HepG2 (cell line): Measurements from ENCODE around the gene TEX30. TPM values are rescaled to one million over a fixed set of nuclear protein-coding genes. Genes with fewer than 3 reads are reported as not detected.

Experiments used
- AGO2 ChIP-seq: fragments of 200-400 bp; formaldehyde crosslinking; optimal IDR thresholded peaks from 2 replicates; pipeline ENCODE3; 2017; ENCODE audit warnings: mild to moderate bottlenecking, low read depth, low read length, moderate library complexity
- CEBPB ChIP-seq: IDR thresholded peaks from 2 replicates; pipeline ENCODE4 v1.6.1; 2011; ENCODE audit warnings: low read depth, low read length, improper control_type of control experiment, borderline replicate concordance
- FOSL2 ChIP-seq: sonication (generic); formaldehyde crosslinking; IDR thresholded peaks from 2 replicates; pipeline ENCODE4 v1.4.0; 2020; ENCODE audit warnings: missing genetic modification reagents
- GTF2F1 ChIP-seq: fragments of 150-350 bp; IDR thresholded peaks from 2 replicates; pipeline ENCODE4 v1.6.1; 2014; ENCODE audit warnings: low read length
- HIVEP1 ChIP-seq: sonication (generic); formaldehyde crosslinking; IDR thresholded peaks from 2 replicates; pipeline ENCODE4 v1.4.0; 2020; ENCODE audit warnings: mild to moderate bottlenecking, missing genetic modification reagents
- HMG20A ChIP-seq: IDR thresholded peaks from 2 replicates; pipeline ENCODE4 v1.6.1; 2016; ENCODE audit warnings: borderline replicate concordance
- HNF4A ChIP-seq: sonication (generic); formaldehyde crosslinking; IDR thresholded peaks from 2 replicates; pipeline ENCODE4 v1.4.0; 2020; ENCODE audit warnings: missing genetic modification reagents
- IRX3 ChIP-seq: sonication (generic); formaldehyde crosslinking; IDR thresholded peaks from 2 replicates; pipeline ENCODE4 v1.8.1; 2023; ENCODE audit warnings: mild to moderate bottlenecking, low read depth, missing genetic modification reagents, borderline replicate concordance
- NFATC3 ChIP-seq: sonication (generic); formaldehyde crosslinking; IDR thresholded peaks from 2 replicates; pipeline ENCODE4 v1.5.1; 2020; ENCODE audit warnings: mild to moderate bottlenecking, missing genetic modification reagents
- NONO ChIP-seq, 2 experiments: fragments of 450-650 bp in 1 of 2; sonication (generic) in 1 of 2; formaldehyde crosslinking in 1 of 2; IDR thresholded peaks in 1 of 2; conservative IDR thresholded peaks in 1 of 2; 2 replicates each; pipeline versions ENCODE4 v1.6.1 to v1.8.0; 2017 to 2022; ENCODE audit warnings: mild to moderate bottlenecking in 1 of 2, missing genetic modification reagents in 1 of 2, moderate library complexity in 1 of 2
- ONECUT2 ChIP-seq: sonication (generic); formaldehyde crosslinking; IDR thresholded peaks from 2 replicates; pipeline ENCODE4 v1.4.0; 2020; ENCODE audit warnings: missing genetic modification reagents
- PITX1 ChIP-seq: sonication (generic); formaldehyde crosslinking; IDR thresholded peaks from 2 replicates; pipeline ENCODE4 v1.5.1; 2020; ENCODE audit warnings: mild to moderate bottlenecking, missing genetic modification reagents
- POLR2AphosphoS5 ChIP-seq: IDR thresholded peaks from 2 replicates; pipeline ENCODE4 v1.6.1; 2012; ENCODE audit warnings: low read depth, low read length
- RARA ChIP-seq: IDR thresholded peaks from 2 replicates; pipeline ENCODE4 v1.6.1; 2016; ENCODE audit warnings: missing genetic modification reagents, missing compliant biosample characterization
- SPEN ChIP-seq: sonication (generic); formaldehyde crosslinking; IDR thresholded peaks from 2 replicates; pipeline ENCODE4 v1.5.1; 2020; ENCODE audit warnings: low read depth, mild to moderate bottlenecking, missing genetic modification reagents
- TEAD3 ChIP-seq: optimal IDR thresholded peaks from 2 replicates; pipeline ENCODE3; 2016; ENCODE audit warnings: borderline replicate concordance
- THAP11 ChIP-seq: IDR thresholded peaks from 2 replicates; pipeline ENCODE4 v1.6.1; 2016; ENCODE audit warnings: missing biosample characterization, missing genetic modification reagents
- TMF1 ChIP-seq: sonication (generic); formaldehyde crosslinking; IDR thresholded peaks from 2 replicates; pipeline ENCODE4 v1.8.1; 2022; ENCODE audit warnings: low read depth, missing genetic modification reagents
- ZNF124 ChIP-seq: sonication (generic); formaldehyde crosslinking; IDR thresholded peaks from 2 replicates; pipeline ENCODE4 v1.4.0; 2020; ENCODE audit warnings: missing genetic modification reagents
- ZNF317 ChIP-seq: sonication (generic); formaldehyde crosslinking; IDR thresholded peaks from 2 replicates; pipeline ENCODE4 v1.5.0; 2020; ENCODE audit warnings: mild to moderate bottlenecking, missing genetic modification reagents
- ZNF552 ChIP-seq: sonication (generic); formaldehyde crosslinking; IDR thresholded peaks from 2 replicates; pipeline ENCODE4 v1.9.0; 2022; ENCODE audit warnings: missing genetic modification reagents, mild to moderate bottlenecking, borderline replicate concordance
- ZNF562 ChIP-seq: sonication (generic); formaldehyde crosslinking; IDR thresholded peaks from 2 replicates; pipeline ENCODE4 v1.8.0; 2022; ENCODE audit warnings: missing genetic modification reagents, borderline replicate concordance
- ZNF644 ChIP-seq: IDR thresholded peaks from 2 replicates; pipeline ENCODE4 v1.6.1; 2016; ENCODE audit warnings: low read depth
- ZNF747 ChIP-seq: sonication (generic); formaldehyde crosslinking; IDR thresholded peaks from 2 replicates; pipeline ENCODE4 v1.8.1; 2023; ENCODE audit warnings: missing genetic modification reagents, mild to moderate bottlenecking, borderline replicate concordance
- ZNF775 ChIP-seq: sonication (generic); formaldehyde crosslinking; IDR thresholded peaks from 2 replicates; pipeline ENCODE4 v1.4.0; 2020; ENCODE audit warnings: missing genetic modification reagents, mild to moderate bottlenecking, moderate library complexity, borderline replicate concordance
- polyA plus RNA-seq, 8 experiments: library from polyadenylated mRNA; depleted of rRNA in 3 of 8; stranded (reverse) in 7 of 8; unstranded in 1 of 8; fragments of >200 nt; fragmentation: Illumina TruSeq in 4 of 8; extraction: Trizol in 4 of 8; gene quantifications; 2 replicates each; pipeline versions ENCODE4 v1.2.1 to v1.2.3, GENCODE V29; 2011 to 2016; ENCODE audit warnings: low read depth in 4 of 8, missing spikeins in 1 of 8, mixed read lengths in 1 of 8; ENCODE audit not compliant: insufficient read depth in 1 of 8
- total RNA-seq, 5 experiments: library from RNA; depleted of rRNA; stranded (reverse); fragments of >200 nt; fragmentation: Illumina TruSeq; extraction: Trizol; gene quantifications; 2 replicates each; pipeline ENCODE4 v1.2.3, GENCODE V29; 2016; ENCODE audit warnings: low read depth in 1 of 5
- TF ChIP-seq, protein P1 (sequence below): IDR thresholded peaks from 2 replicates; pipeline ENCODE4 v1.6.1; 2016
- TF ChIP-seq, protein P2 (sequence below): sonication (generic); formaldehyde crosslinking; IDR thresholded peaks from 2 replicates; pipeline ENCODE4 v1.5.0; 2020; ENCODE audit warnings: mild to moderate bottlenecking, missing genetic modification reagents
- TF ChIP-seq, protein P3 (sequence below): sonication (generic); formaldehyde crosslinking; IDR thresholded peaks from 2 replicates; pipeline ENCODE4 v1.4.0; 2020; ENCODE audit warnings: mild to moderate bottlenecking, missing genetic modification reagents
- TF ChIP-seq, protein P4 (sequence below): sonication (generic); formaldehyde crosslinking; IDR thresholded peaks from 2 replicates; pipeline ENCODE4 v1.4.0; 2020; ENCODE audit warnings: missing genetic modification reagents

Gene TEX30
- total and polyA plus RNA-seq, 2 of the 13 experiments (the other 11 are each of a cell fraction or from before 2014, with no cell fraction given), result 0.60 to 1.2 TPM

DNA sequence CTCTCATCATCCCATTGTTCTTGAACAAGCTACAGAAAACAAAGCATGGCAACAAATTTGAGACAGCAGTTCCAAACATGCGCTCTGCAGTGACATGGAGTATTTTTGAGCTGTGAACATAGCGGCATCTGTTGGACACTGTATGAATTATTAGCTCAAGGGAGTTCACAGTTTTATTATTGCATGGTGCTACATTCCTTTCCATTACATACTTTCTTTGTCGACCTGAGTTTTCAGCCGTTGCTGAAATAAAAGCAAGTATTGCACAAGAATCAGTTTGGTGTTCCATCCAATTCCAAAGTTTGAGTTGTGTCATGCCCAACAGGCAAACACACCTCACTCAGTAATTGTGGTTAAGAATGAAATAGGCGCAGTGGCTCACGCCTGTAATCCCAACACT is 48.7 kb downstream of the TEX30 start (continued):
- peak; percentile 77 for TF ChIP-seq ZNF644 (CRISPR knock-in tag)
- TF ChIP-seq THAP11 (CRISPR knock-in tag), result no peak; the same call in 1 of the 2 replicates
- no peak for TF ChIP-seq HIVEP1 (CRISPR knock-in tag)
- no peak for TF ChIP-seq NFATC3 (CRISPR knock-in tag)
- no peak for TF ChIP-seq ZNF775
- peak; percentile 75 for TF ChIP-seq HNF4A (CRISPR knock-in tag)
- TF ChIP-seq GTF2F1, result no peak
- TF ChIP-seq ZNF562 (CRISPR knock-in tag), result no peak
- no peak for TF ChIP-seq ZNF747 (CRISPR knock-in tag)
- no peak for TF ChIP-seq AGO2
- TF ChIP-seq POLR2AphosphoS5, result no peak
- TF ChIP-seq, protein P1, sequence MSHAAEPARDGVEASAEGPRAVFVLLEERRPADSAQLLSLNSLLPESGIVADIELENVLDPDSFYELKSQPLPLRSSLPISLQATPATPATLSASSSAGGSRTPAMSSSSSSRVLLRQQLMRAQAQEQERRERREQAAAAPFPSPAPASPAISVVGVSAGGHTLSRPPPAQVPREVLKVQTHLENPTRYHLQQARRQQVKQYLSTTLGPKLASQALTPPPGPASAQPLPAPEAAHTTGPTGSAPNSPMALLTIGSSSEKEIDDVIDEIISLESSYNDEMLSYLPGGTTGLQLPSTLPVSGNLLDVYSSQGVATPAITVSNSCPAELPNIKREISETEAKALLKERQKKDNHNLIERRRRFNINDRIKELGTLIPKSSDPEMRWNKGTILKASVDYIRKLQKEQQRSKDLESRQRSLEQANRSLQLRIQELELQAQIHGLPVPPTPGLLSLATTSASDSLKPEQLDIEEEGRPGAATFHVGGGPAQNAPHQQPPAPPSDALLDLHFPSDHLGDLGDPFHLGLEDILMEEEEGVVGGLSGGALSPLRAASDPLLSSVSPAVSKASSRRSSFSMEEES (CRISPR knock-in tag), result no peak
- no peak; the same call in 1 of the 2 replicates for TF ChIP-seq FOSL2 (CRISPR knock-in tag)
- no peak for TF ChIP-seq NONO (IDR thresholded peaks at IDR 0.05)
- TF ChIP-seq NONO (CRISPR knock-in tag; conservative IDR thresholded peaks at IDR 0.05), result 0 out of 2 replicates have a peak, but pooled peaks have one; percentile 33
- no peak for TF ChIP-seq SPEN (CRISPR knock-in tag)
- TF ChIP-seq ZNF552 (CRISPR knock-in tag), result no peak
- no peak for TF ChIP-seq TMF1
- TF ChIP-seq TEAD3 (CRISPR knock-in tag), result peak; percentile 17
- 0 out of 2 replicates have a peak, but pooled peaks have one; percentile 29 for TF ChIP-seq ZNF124 (CRISPR knock-in tag)
- TF ChIP-seq, protein P2, sequence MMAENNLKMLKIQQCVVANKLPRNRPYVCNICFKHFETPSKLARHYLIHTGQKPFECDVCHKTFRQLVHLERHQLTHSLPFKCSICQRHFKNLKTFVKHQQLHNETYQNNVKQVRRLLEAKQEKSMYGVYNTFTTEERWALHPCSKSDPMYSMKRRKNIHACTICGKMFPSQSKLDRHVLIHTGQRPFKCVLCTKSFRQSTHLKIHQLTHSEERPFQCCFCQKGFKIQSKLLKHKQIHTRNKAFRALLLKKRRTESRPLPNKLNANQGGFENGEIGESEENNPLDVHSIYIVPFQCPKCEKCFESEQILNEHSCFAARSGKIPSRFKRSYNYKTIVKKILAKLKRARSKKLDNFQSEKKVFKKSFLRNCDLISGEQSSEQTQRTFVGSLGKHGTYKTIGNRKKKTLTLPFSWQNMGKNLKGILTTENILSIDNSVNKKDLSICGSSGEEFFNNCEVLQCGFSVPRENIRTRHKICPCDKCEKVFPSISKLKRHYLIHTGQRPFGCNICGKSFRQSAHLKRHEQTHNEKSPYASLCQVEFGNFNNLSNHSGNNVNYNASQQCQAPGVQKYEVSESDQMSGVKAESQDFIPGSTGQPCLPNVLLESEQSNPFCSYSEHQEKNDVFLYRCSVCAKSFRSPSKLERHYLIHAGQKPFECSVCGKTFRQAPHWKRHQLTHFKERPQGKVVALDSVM, result no peak
- TF ChIP-seq HMG20A (CRISPR knock-in tag), result no peak
- TF ChIP-seq, protein P3, sequence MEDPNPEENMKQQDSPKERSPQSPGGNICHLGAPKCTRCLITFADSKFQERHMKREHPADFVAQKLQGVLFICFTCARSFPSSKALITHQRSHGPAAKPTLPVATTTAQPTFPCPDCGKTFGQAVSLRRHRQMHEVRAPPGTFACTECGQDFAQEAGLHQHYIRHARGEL, result no peak
- no peak for TF ChIP-seq ZNF317
- no peak for TF ChIP-seq ONECUT2 (CRISPR knock-in tag)
- TF ChIP-seq, protein P4, sequence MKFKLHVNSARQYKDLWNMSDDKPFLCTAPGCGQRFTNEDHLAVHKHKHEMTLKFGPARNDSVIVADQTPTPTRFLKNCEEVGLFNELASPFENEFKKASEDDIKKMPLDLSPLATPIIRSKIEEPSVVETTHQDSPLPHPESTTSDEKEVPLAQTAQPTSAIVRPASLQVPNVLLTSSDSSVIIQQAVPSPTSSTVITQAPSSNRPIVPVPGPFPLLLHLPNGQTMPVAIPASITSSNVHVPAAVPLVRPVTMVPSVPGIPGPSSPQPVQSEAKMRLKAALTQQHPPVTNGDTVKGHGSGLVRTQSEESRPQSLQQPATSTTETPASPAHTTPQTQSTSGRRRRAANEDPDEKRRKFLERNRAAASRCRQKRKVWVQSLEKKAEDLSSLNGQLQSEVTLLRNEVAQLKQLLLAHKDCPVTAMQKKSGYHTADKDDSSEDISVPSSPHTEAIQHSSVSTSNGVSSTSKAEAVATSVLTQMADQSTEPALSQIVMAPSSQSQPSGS (CRISPR knock-in tag), result no peak
- no peak for TF ChIP-seq PITX1 (CRISPR knock-in tag)
- no peak for TF ChIP-seq IRX3 (CRISPR knock-in tag)
- TF ChIP-seq CEBPB, result peak; percentile 99
- no peak for TF ChIP-seq RARA
